Naive B cell (primary cell): ENCODE results near the gene GSC. TPM values are rescaled to one million over a fixed set of nuclear protein-coding genes. Genes with fewer than 3 reads are reported as not detected.

Source experiments
- ATAC-seq, 2 donors: fragments of 150-1000 bp; cut with Tn5 transposase; 2 replicates each; pipeline ENCODE4 v1.10.0; 2021; ENCODE audit warnings: low read depth in 2 of 2, mild to moderate bottlenecking in 2 of 2, moderate library complexity in 2 of 2
- DNase-seq: peaks from one replicate; pipeline ENCODE4 v3.0.0; 2022
- H3K27ac Mint-ChIP-seq, 6 donors: one replicate each; pipeline ENCODE4 v1.8.0; 2020 to 2022; ENCODE audit warnings: mild to moderate bottlenecking in 6 of 6, mixed read lengths in 6 of 6, moderate library complexity in 5 of 6, inconsistent platforms in 2 of 6
- H3K27me3 Mint-ChIP-seq, 3 donors: one replicate each; pipeline ENCODE4 v1.8.0; 2021 to 2022; ENCODE audit warnings: mixed read lengths in 3 of 3, mild to moderate bottlenecking in 1 of 3
- H3K36me3 Mint-ChIP-seq, 2 donors: one replicate each; pipeline ENCODE4 v1.8.0; 2020 to 2022; ENCODE audit warnings: mixed read lengths in 2 of 2, inconsistent platforms in 1 of 2, mild to moderate bottlenecking in 1 of 2
- H3K4me1 Mint-ChIP-seq, 3 donors: one replicate each; pipeline ENCODE4 v1.8.0; 2020 to 2022; ENCODE audit warnings: mixed read lengths in 3 of 3, inconsistent platforms in 1 of 3, mild to moderate bottlenecking in 1 of 3, moderate library complexity in 1 of 3
- H3K4me3 Mint-ChIP-seq, 8 donors: one replicate each; pipeline ENCODE4 v1.8.0; 2020 to 2022; ENCODE audit warnings: mild to moderate bottlenecking in 8 of 8, mixed read lengths in 8 of 8, moderate library complexity in 8 of 8, inconsistent platforms in 2 of 8
- H3K9me3 Mint-ChIP-seq, 7 donors: one replicate each; pipeline ENCODE4 v1.8.0; 2020 to 2022; ENCODE audit warnings: mixed read lengths in 7 of 7, mild to moderate bottlenecking in 5 of 7, inconsistent platforms in 2 of 7, moderate library complexity in 1 of 7
- polyA plus RNA-seq, 6 donors: library from polyadenylated mRNA; unstranded; fragments of 300-500 nt; fragmentation: Illumina TruSeq; gene quantifications; one replicate each; pipeline ENCODE4 v1.2.3, GENCODE V29; 2021; ENCODE audit warnings: low read depth in 6 of 6

Gene GSC
- polyA plus RNA-seq, 6 donors from 2014 or later = not detected

DNA sequence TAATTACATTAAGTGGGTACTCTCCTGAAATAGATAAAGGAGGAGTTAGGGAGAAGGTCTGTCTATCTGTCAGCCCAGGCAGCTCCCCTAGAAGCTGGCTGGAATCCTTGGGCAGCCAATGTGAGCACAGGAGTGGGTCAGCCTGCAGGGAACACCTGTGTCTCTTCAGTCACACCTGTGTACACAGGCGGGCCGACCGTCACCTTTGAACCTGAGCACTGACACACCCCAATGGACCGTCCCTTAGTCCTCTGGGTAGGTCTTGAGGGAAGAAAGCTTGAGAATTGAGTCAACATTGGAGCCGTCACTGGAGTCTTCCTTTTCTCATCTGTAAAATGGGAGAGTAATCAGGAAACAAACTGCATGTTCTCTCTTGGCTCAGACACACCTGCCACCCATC is 9.8 kb upstream of the GSC start:
- ATAC-seq (no peak), DNase-seq (no peak)
- Mint-ChIP-seq H3K4me1 (peaks cover 0 to 3% (median 2%) of the 10 kb centered on the region in 3 donors), H3K9me3 (peaks cover 0 to 17% (median 3%) of the 10 kb centered on the region in 7 donors), H3K27me3 (peaks cover 54 to 75% (median 58%) of the 10 kb centered on the region in 3 donors), H3K4me3 (no peak overlapping the region), H3K27ac (no peak overlapping the region), H3K36me3 (no peaks in the 10 kb centered on the region)

DNA sequence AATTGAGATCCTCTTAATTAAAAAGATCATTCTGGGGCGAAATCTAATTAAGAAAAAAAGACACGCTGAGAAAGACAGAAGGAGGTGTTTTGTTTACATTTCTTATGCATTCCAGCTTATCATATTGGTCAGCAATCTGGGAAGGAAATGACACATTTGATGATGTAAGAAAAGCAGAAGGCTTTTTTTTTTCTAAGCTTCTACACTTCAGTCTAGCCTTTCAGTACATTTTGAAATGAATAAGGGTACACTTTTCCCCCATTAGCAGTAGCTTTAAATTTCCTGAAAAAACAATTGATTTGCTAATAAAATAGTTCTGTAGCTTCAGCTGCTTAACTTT is 5.9 kb upstream of the GSC start:
- ATAC-seq (no peak), DNase-seq (no peak)
- Mint-ChIP-seq H3K9me3 (peaks cover 0 to 25% (median 6%) of the 10 kb centered on the region in 7 donors), H3K27ac (no peak overlapping the region), H3K4me3 (no peak overlapping the region), H3K36me3 (peaks cover 0 to 17% of the 10 kb centered on the region in 2 donors), H3K4me1 (peaks cover under 1 to 3% (median 3%) of the 10 kb centered on the region in 3 donors), H3K27me3 (peaks cover 72 to 99% (median 85%) of the 10 kb centered on the region in 3 donors)

DNA sequence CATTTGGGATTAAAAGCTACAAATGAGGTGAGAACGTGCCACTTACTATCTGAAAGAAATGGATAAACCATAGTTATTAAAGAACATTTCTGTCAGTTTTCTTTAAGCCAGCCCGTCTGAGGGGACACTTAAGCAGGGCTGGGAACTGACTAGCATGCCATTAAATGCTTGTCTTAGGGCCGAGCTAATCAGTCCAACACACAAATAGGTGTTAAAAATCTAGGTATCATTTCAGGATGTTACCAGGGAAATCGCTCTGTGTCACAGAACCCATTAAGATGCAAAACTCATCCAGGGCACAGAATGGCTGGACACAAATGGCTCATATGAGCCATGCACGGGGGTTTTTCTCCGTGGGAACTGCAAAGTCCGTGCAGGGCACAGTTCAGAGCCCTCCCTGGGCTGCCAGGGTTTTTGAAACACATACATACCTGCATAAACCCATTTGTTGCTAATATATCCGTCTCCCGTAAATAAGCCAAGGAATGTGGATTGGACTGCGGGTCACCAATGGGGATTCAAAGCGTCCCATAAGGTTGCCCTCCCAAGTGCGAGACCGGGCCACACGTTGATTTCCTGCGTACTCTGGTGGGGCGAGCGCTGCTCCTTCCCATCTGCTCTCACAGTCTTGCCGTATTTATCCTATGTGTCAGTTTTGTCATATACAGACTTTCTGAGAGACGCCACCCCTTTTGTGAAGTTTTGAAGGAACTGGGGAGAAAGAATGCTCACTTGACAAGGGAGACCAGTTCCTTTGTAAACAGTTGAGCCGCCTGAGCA is 5.4 kb upstream of the GSC start:
- H3K4me1 Mint-ChIP-seq = peaks cover 3 to 8% (median 6%) of the 10 kb centered on the region in 3 donors
- ATAC-seq = no peak
- peak overlapping the region in 1 of 6 donors; percentile 20 for H3K27ac Mint-ChIP-seq
- peaks cover 78 to 99% (median 91%) of the 10 kb centered on the region in 3 donors for H3K27me3 Mint-ChIP-seq
- no peak overlapping the region for H3K4me3 Mint-ChIP-seq
- peaks cover 0 to 25% (median 6%) of the 10 kb centered on the region in 7 donors for H3K9me3 Mint-ChIP-seq
- H3K36me3 Mint-ChIP-seq = peaks cover 0 to 17% of the 10 kb centered on the region in 2 donors
- DNase-seq = no peak

DNA sequence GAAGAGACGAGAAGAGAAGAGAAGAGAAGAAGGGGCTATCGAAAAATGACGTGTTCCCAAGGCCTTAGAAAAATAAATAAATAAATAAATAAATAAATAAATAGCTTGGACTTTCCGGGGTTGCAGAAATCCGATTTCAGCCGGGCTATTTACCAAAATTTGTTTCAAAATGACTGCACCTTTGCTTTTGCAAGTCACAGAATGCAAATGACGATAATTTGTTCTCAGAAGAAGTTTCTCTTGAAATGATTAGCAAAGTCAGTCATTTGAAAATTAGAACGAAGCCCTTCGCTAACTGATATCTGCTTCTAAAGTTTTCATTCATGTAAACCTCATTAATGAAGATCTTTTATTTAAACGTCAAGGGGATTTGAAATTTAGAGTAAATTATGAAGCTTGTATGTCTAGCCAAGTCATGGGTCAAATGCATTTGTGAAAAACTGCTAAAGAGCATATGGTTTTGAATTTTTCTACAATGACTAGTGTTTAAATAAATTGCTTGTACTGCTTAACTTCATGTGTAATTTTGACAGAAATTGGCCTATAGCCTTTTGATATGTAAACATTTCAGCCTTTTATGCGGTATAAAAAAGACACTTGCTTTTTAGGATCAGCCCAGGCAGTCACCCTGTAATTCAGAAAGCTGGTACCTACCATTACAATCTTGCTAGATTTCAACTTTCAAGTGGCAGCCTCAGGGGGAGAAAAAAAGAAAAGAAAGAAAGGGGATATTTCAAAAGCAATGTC is 4.6 kb upstream of the GSC start:
- peaks cover 74 to 95% (median 87%) of the 10 kb centered on the region in 3 donors for H3K27me3 Mint-ChIP-seq

DNA sequence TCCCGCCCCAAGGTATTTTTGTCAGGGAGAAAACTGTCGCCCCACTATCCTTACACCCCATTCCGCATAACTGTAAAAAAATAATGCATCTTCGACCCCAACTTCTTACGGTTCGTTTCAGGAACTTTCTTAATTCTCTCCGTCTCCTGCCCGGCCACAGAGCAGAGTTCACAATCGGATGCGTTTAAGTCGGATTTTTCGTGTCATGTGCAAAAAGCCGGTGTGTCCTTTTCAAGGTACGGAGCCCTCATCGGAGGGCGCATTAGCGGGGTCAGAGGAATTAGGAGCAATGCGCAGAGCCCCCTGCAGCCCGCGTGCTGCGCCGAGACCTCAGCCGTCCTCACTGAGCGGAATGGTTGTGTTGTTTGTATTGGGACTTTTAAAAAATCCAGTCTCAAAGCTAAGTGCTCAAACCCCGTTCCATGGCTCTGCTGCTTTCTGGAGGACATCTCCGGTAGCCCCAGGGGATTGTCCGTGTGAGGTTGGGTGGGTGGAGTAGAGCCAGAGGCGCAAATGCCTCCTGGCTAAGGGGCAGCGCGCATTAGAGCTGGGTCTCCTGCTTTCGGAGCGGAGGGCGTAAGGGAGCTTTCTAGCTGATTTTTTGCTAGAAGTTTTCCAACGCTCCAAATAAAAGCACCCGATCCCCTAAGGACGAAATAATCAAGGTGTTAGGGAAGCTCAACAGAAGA is 3.9 kb upstream of the GSC start:
- Mint-ChIP-seq H3K27ac (peak overlapping the region in 2 of 6 donors; percentile 44 to 56), H3K36me3 (peaks cover 0 to 17% of the 10 kb centered on the region in 2 donors), H3K9me3 (peaks cover 0 to 25% (median 6%) of the 10 kb centered on the region in 7 donors), H3K4me1 (peaks cover 8 to 14% (median 12%) of the 10 kb centered on the region in 3 donors), H3K4me3 (peak overlapping the region in 3 of 8 donors; percentile 6 to 53 (median 20)), H3K27me3 (peaks cover 75 to 95% (median 87%) of the 10 kb centered on the region in 3 donors)
- ATAC-seq (no peak), DNase-seq (no peak)

More for the DNA sequence above, 4.6 kb upstream of the GSC start:
- H3K27ac Mint-ChIP-seq = no peak overlapping the region
- H3K4me1 Mint-ChIP-seq = peaks cover 3 to 8% (median 8%) of the 10 kb centered on the region in 3 donors
- H3K9me3 Mint-ChIP-seq = peaks cover 0 to 25% (median 6%) of the 10 kb centered on the region in 7 donors
- H3K4me3 Mint-ChIP-seq = no peak overlapping the region
- peaks cover 0 to 17% of the 10 kb centered on the region in 2 donors for H3K36me3 Mint-ChIP-seq
- no peak for DNase-seq
- no peak for ATAC-seq

DNA sequence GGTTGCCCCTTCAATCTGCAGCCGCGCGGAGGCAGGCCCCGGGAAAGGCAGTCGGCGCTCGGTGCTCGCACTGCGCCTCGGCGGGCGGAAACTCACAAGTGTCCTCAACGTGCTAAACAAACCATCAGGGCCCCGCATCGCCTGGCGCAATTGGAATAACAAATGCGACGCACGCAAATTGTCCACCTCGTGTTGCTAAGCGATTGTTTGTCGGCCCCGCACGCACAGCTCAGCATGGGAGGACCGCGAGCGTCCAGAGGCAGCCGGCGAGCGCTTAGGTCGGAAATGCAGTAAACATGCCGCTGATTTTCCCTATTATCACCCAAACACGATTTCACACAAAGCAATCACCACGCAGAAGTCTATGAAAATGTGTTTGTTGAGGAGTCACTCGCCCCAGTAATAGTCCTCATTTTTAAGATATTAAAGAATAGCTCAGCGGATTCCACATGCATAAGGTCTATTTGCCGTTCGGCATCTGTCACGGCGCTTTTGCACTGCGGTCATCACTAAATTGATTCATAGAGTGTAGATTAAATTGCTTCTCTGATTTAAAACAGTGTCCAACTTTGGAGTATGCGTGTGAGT is 3.2 kb upstream of the GSC start:
- DNase-seq = no peak
- Mint-ChIP-seq H3K27me3 (peaks cover 81 to 95% (median 88%) of the 10 kb centered on the region in 3 donors), H3K27ac (peak overlapping the region in 2 of 6 donors; percentile 44 to 56), H3K9me3 (peaks cover 0 to 25% (median 6%) of the 10 kb centered on the region in 7 donors), H3K4me3 (peak overlapping the region in 1 of 8 donors; percentile 20), H3K4me1 (peaks cover 12 to 19% (median 17%) of the 10 kb centered on the region in 3 donors), H3K36me3 (peaks cover 0 to 23% of the 10 kb centered on the region in 2 donors)
- ATAC-seq = no peak

DNA sequence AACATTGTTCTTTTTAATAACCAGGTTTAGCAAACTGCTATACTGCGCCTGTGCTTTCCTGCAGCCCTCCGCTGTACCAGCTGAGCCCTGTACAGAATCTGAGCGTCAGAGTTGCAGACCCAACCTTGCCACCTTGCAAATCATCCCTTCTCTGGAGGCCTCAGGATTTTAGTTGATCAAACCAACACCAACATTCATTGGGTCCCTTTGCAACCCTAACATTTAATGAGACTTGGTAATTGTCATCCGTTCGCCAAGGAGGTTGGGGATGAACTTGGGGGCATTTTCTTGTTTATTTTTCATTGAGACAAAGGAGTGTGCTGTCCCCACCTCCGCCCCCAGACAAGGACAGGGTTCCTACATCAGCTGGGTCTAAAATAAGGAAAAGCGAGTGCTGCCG is 2.6 kb upstream of the GSC start:
- no peak overlapping the region for H3K27ac Mint-ChIP-seq

DNA sequence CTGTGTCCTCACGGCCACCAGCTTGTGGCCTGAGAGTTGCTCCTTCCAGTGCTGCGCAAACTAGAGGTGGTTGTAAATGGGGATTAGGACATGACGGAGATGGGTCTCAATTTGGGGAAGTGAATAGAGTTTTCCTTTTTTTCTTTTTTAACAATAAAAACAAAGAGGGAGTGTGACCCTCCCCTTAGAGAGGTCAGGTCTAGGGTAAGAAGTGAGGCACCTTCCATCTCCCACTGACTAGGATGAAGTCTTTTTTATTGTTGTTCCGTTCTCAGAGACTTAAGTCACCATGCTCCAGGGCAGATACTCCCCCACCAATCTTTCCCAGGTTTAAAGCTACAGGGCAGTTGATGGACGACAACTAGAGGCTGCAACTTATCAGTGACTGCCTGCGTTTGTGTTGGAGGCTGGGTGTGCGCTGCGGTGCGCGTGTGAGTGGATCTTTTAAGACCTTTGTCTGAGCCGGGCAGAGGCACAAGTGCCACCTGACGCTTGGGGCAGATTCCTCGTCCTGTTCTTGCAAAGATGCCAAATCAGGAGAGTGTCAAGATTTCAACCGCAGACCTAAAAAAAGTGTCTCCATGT is 2.1 kb upstream of the GSC start:
- Mint-ChIP-seq H3K27ac (peak overlapping the region in 2 of 6 donors; percentile 49 to 81), H3K27me3 (peaks cover 78 to 95% (median 92%) of the 10 kb centered on the region in 3 donors), H3K4me1 (peaks cover 17 to 25% (median 19%) of the 10 kb centered on the region in 3 donors), H3K36me3 (peaks cover 0 to 24% of the 10 kb centered on the region in 2 donors), H3K4me3 (peak overlapping the region in 4 of 8 donors; percentile 12 to 62 (median 46)), H3K9me3 (peaks cover 0 to 17% (median 6%) of the 10 kb centered on the region in 7 donors)
- ATAC-seq = no peak
- no peak for DNase-seq

More for the DNA sequence above, 2.6 kb upstream of the GSC start:
- H3K4me3 Mint-ChIP-seq = no peak overlapping the region
- peaks cover 0 to 23% (median 6%) of the 10 kb centered on the region in 7 donors for H3K9me3 Mint-ChIP-seq
- peaks cover 0 to 24% of the 10 kb centered on the region in 2 donors for H3K36me3 Mint-ChIP-seq
- peaks cover 17 to 25% (median 17%) of the 10 kb centered on the region in 3 donors for H3K4me1 Mint-ChIP-seq
- ATAC-seq = no peak
- DNase-seq = no peak
- H3K27me3 Mint-ChIP-seq = peaks cover 82 to 95% (median 92%) of the 10 kb centered on the region in 3 donors

DNA sequence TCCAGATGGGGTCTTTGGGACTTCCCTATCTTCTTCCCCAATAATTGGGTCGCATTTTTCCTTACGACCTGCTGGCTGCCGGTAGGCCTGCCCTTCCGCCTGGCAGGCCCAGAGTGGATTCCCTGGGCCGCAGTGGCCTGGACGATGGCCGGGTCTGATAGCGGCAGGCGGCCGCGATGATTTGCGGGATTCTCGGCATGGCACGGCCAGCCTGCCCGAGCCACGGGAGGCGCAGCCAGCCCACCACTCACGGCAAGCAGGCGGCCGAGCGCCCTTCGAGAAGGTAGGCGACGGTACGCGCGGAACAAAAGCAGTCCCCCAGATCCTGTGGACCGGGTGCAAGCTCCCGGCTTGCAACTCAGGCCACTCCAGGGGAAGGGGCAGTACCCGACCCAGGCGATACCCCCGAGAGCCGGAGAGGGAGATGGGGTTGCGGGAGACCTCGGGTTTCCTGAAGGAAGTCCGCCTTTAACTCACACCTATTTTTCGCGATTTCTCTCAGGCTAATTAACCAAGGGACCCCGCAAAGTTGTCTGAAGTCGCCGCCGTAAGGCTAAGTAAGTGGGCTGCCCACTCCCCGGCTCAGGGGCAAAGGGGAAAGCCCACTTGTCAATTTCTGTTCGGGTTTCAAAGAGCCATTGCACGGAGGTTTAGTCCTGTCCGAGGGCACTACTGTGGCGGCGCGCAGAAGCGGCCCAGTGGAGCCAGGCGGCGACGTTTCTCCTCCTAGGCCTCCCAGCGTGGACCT is 1.4 kb upstream of the GSC start:
- Mint-ChIP-seq H3K27ac (no peak overlapping the region), H3K9me3 (peaks cover 0 to 13% (median 6%) of the 10 kb centered on the region in 7 donors), H3K36me3 (peaks cover 0 to 24% of the 10 kb centered on the region in 2 donors), H3K4me1 (peaks cover 17 to 25% (median 21%) of the 10 kb centered on the region in 3 donors), H3K4me3 (peak overlapping the region in 4 of 8 donors; percentile 31 to 66 (median 53)), H3K27me3 (peaks cover 75 to 93% (median 93%) of the 10 kb centered on the region in 3 donors)
- ATAC-seq = no peak
- no peak for DNase-seq

DNA sequence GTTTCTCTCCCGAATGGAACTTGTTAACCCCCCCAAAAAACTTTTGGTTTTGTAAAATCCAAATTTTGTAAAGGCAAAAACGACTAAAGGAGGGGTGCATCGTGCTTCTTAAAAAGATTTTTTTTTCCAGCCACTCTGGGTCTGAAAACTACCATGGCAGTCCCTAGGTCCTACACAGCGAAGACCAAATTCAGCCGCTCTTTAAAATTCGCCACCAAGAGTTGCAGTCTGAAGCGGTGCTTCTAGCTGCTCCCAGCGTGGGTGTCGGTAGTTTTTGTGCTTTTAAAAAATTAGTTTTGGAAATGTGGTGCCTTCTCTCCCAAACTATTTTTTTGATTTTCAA is 873 bp upstream of the GSC start:
- no peak for DNase-seq
- ATAC-seq = no peak
- Mint-ChIP-seq H3K9me3 (peaks cover 0 to 10% (median 6%) of the 10 kb centered on the region in 7 donors), H3K4me3 (peak overlapping the region in 7 of 8 donors; percentile 52 to 84 (median 66)), H3K27ac (peak overlapping the region in 3 of 6 donors; percentile 20 to 72 (median 32)), H3K27me3 (peaks cover 69 to 90% (median 89%) of the 10 kb centered on the region in 3 donors), H3K4me1 (peaks cover 17 to 25% (median 21%) of the 10 kb centered on the region in 3 donors), H3K36me3 (peaks cover 0 to 24% of the 10 kb centered on the region in 2 donors)

DNA sequence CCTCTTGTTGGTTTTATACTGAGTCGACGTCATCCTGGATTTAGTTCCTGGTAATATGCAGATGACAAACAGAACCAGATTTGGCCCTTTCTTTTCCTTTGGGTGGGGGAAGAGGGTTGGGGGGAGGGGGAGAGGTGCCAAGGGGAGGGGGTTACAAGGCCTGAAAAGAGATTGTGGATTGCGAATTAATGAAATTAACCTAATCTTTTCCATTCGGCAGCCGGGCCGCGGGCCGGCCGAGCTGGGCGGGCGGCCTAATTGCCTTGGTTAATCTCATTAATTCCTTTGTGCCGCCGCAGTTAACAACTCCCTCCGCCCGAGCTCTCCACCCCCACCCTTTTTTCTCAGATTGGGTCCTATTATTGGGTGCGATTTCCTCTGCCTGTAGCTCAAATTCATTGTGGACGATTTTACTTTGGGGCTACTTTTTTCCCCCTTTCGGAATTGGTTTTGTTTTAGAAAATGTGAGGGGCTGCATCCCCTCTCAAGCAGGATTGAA is 387 bp upstream of the GSC start:
- peaks cover 0 to 24% of the 10 kb centered on the region in 2 donors for H3K36me3 Mint-ChIP-seq
- peaks cover 69 to 90% (median 89%) of the 10 kb centered on the region in 3 donors for H3K27me3 Mint-ChIP-seq
- peaks cover 14 to 25% (median 19%) of the 10 kb centered on the region in 3 donors for H3K4me1 Mint-ChIP-seq
- peaks cover 0 to 8% (median 6%) of the 10 kb centered on the region in 7 donors for H3K9me3 Mint-ChIP-seq
- H3K4me3 Mint-ChIP-seq = peak overlapping the region; percentile 52 to 84 (median 66)
- no peak for ATAC-seq
- no peak for DNase-seq
- H3K27ac Mint-ChIP-seq = peak overlapping the region in 2 of 6 donors; percentile 20 to 72
